Gastroesophageal sphincter (tissue), 3 donors: ENCODE results near the gene MPL.

ENCODE experiments used
- EP300 ChIP-seq: sonication (generic); formaldehyde crosslinking; IDR thresholded peaks from one replicate; pipeline ENCODE4 v1.6.1; 2017; ENCODE audit warnings: antibody characterized with exemption, mild to moderate bottlenecking
- POLR2A ChIP-seq, 2 donors: fragments of 450-650 bp; IDR thresholded peaks; one replicate each; pipeline ENCODE4 v1.6.1; 2017; ENCODE audit warnings: antibody characterized with exemption in 2 of 2, mild to moderate bottlenecking in 2 of 2, moderate library complexity in 1 of 2
- POLR2AphosphoS5 ChIP-seq: sonication (generic); formaldehyde crosslinking; IDR thresholded peaks from one replicate; pipeline ENCODE4 v1.6.1; 2017; ENCODE audit warnings: antibody characterized with exemption
- TF ChIP-seq, protein P1 (sequence below), 4 experiments: fragments of 200-600 bp in 2 of 4; fragments of 450-650 bp in 2 of 4; sonication (generic) in 1 of 4; IDR thresholded peaks; one replicate each; pipeline ENCODE4 v1.5.1; 2017 to 2019; ENCODE audit warnings: antibody characterized with exemption in 4 of 4, mild to moderate bottlenecking in 2 of 4, moderate library complexity in 2 of 4

DNA sequence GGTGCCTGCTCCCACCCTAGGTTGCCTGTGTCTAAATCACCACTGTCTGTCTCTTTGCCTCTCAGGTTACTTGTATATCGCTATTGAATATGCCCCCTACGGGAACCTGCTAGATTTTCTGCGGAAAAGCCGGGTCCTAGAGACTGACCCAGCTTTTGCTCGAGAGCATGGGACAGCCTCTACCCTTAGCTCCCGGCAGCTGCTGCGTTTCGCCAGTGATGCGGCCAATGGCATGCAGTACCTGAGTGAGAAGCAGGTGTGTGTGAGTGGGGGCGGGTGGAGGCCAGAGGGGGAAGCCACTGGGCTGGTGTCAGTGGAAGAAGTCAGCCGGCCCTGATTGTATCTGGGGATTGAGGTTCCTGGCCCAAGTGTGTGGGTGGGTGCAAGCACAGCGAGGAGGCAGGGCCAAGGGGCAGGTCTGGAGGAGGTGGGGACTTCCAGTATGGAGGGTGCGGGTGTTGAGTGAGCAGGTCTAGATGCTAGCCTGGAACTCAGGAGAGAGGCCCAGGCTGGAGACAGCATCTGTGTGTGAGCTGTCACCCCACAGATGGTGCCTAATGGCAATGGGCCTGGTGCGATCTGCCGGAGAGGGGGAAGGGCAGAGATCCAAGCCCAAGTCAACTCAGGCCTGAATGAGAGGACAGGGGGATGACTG is 19.7 kb upstream of the MPL start:
- no peak for TF ChIP-seq POLR2A (IDR thresholded peaks at IDR 0.05)
- TF ChIP-seq, protein P1, sequence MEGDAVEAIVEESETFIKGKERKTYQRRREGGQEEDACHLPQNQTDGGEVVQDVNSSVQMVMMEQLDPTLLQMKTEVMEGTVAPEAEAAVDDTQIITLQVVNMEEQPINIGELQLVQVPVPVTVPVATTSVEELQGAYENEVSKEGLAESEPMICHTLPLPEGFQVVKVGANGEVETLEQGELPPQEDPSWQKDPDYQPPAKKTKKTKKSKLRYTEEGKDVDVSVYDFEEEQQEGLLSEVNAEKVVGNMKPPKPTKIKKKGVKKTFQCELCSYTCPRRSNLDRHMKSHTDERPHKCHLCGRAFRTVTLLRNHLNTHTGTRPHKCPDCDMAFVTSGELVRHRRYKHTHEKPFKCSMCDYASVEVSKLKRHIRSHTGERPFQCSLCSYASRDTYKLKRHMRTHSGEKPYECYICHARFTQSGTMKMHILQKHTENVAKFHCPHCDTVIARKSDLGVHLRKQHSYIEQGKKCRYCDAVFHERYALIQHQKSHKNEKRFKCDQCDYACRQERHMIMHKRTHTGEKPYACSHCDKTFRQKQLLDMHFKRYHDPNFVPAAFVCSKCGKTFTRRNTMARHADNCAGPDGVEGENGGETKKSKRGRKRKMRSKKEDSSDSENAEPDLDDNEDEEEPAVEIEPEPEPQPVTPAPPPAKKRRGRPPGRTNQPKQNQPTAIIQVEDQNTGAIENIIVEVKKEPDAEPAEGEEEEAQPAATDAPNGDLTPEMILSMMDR (IDR thresholded peaks at IDR 0.05), result no peak
- TF ChIP-seq POLR2AphosphoS5, result no peak
- TF ChIP-seq EP300, result no peak
